T-cell (primary cell): ENCODE data around the gene ARPC4. TPM values are rescaled to one million over a fixed set of nuclear protein-coding genes. Genes with fewer than 3 reads are reported as not detected.

Experiments
- ATAC-seq, 4 experiments: fragments of 200-7000 bp in 3 of 4; fragments of 150-1000 bp in 1 of 4; cut with Tn5 transposase; replicated peaks in 1 of 4; 1 replicate in 3 of 4; 2 replicates in 1 of 4; pipeline ENCODE4 v1.10.0; 2021; ENCODE audit warnings: moderate library complexity in 3 of 4, mild to moderate bottlenecking in 2 of 4, moderate number of reproducible peaks in 1 of 4
- CTCF ChIA-PET, 2 donors: fragments of 300-600 bp; sonication (Branson Sonifier 250); formaldehyde crosslinking; loops; one replicate each; lab custom pipeline; 2022; ENCODE audit warnings: antibody characterized with exemption in 2 of 2; lab: Charles Lee
- POLR2A ChIA-PET, 2 donors: fragments of 300-600 bp; sonication (Branson Sonifier 250); formaldehyde crosslinking; loops; one replicate each; lab custom pipeline; 2022; ENCODE audit warnings: antibody characterized with exemption in 2 of 2; lab: Charles Lee
- DNase-seq, 35 experiments: peaks; one replicate each; pipeline versions ENCODE4 v3.0.0 to v3.0.0-alpha.2; 2013 to 2023
- H3K27ac ChIP-seq: one replicate; pipeline ENCODE4 v1.5.1; 2013; ENCODE audit warnings: low read length
- H3K27me3 ChIP-seq, 2 experiments: replicated peaks in 1 of 2; 1 replicate in 1 of 2; 2 replicates in 1 of 2; pipeline versions ENCODE4 v1.6.1 to v1.7.0; 2013; ENCODE audit warnings: low read length in 1 of 2, mixed read lengths in 1 of 2; ENCODE audit not compliant: control insufficient read depth in 2 of 2, insufficient read depth in 2 of 2; ENCODE audit errors: extremely low read depth in 1 of 2
- H3K36me3 ChIP-seq, 2 donors: 1 replicate in 1 of 2; 2 replicates in 1 of 2; pipeline versions ENCODE4 v1.6.1 to v1.7.0; 2013; ENCODE audit warnings: low read length in 1 of 2; ENCODE audit not compliant: control insufficient read depth in 2 of 2, insufficient read depth in 1 of 2; ENCODE audit errors: extremely low read depth in 1 of 2
- H3K4me1 ChIP-seq, 2 experiments: 1 replicate in 1 of 2; 2 replicates in 1 of 2; pipeline versions ENCODE4 v1.6.1 to v1.7.0; 2013; ENCODE audit warnings: low read length in 2 of 2, mixed read lengths in 1 of 2; ENCODE audit not compliant: insufficient read depth in 2 of 2, control insufficient read depth in 1 of 2; ENCODE audit errors: extremely low read depth in 1 of 2
- H3K4me3 ChIP-seq, 2 donors: 1 replicate in 1 of 2; 2 replicates in 1 of 2; pipeline versions ENCODE4 v1.5.1 to v1.7.0; 2013; ENCODE audit warnings: mild to moderate bottlenecking in 2 of 2, low read length in 1 of 2, moderate library complexity in 1 of 2; ENCODE audit not compliant: control insufficient read depth in 1 of 2; ENCODE audit errors: extremely low read depth in 1 of 2
- H3K9me3 ChIP-seq: 2 replicates; pipeline ENCODE4 v1.7.0; 2013
- H3K27ac Mint-ChIP-seq, 2 donors: one replicate each; pipeline ENCODE4 v1.8.0; 2020 to 2021; ENCODE audit warnings: mild to moderate bottlenecking in 2 of 2, mixed read lengths in 2 of 2
- H3K27me3 Mint-ChIP-seq, 2 donors: one replicate each; pipeline ENCODE4 v1.8.0; 2021 to 2022; ENCODE audit warnings: mixed read lengths in 2 of 2
- H3K36me3 Mint-ChIP-seq: one replicate; pipeline ENCODE4 v1.8.0; 2021; ENCODE audit warnings: mixed read lengths
- H3K4me1 Mint-ChIP-seq, 3 donors: one replicate each; pipeline ENCODE4 v1.8.0; 2020 to 2022; ENCODE audit warnings: mixed read lengths in 3 of 3, mild to moderate bottlenecking in 1 of 3
- H3K4me3 Mint-ChIP-seq, 3 donors: one replicate each; pipeline ENCODE4 v1.8.0; 2020 to 2022; ENCODE audit warnings: mild to moderate bottlenecking in 3 of 3, mixed read lengths in 3 of 3, moderate library complexity in 3 of 3
- H3K9me3 Mint-ChIP-seq, 3 donors: one replicate each; pipeline ENCODE4 v1.8.0; 2020 to 2022; ENCODE audit warnings: mixed read lengths in 3 of 3
- WGBS: methylation state at CpG from one replicate; pipeline ENCODE4 v1.1.5; 2013; ENCODE audit warnings: missing lambda C conversion rate; ENCODE audit not compliant: insufficient coverage; 5-methylcytosine and 5-hydroxymethylcytosine counted together
- total RNA-seq, 35 experiments: library from RNA in 6 of 35; stranded (reverse) in 6 of 35; fragments of 120-200 nt in 1 of 35; gene quantifications; one replicate each; pipeline versions ENCODE4 v1.2.1 to v1.2.4 and lab custom pipeline; 2013 to 2026

ARPC4 gene
- total RNA-seq, 5 donors from 2014 or later (not counting 1 experiment from before 2014, with no cell fraction given), result 144 to 160 (median 147) TPM

- peaks cover 0 to 38% of the 10 kb centered on the region in 2 donors for H3K36me3 ChIP-seq
- WGBS, result 20% methylated on average over 1 of the region's 7 CpGs
- ATAC-seq (peak; percentile 57 to 77 (median 60)), DNase-seq (peak; percentile 24 to 66 (median 51))
- H3K4me3 Mint-ChIP-seq, result peak overlapping the region; percentile 25 to 91 (median 90)
- CTCF ChIA-PET, result interaction anchor here (0.6 to 1.8 kb wide), 5 partner anchors 11 to 125 kb away, joined by 3 to 5 read pairs (median 3); partner anchors contain the start of genes ARPC4 (in 1 of the 2), CRELD1 (in 1 of the 2) and TADA3 (in 1 of the 2)
- H3K27me3 ChIP-seq, result no peaks in the 10 kb centered on the region
- peaks cover 30% of the 10 kb centered on the region for H3K36me3 Mint-ChIP-seq
- H3K9me3 Mint-ChIP-seq, result no peaks in the 10 kb centered on the region
- peaks cover 41 to 55% (median 49%) of the 10 kb centered on the region in 3 donors for H3K4me1 Mint-ChIP-seq
- H3K27ac Mint-ChIP-seq, result peak overlapping the region; percentile 99 to 100
- POLR2A ChIA-PET, result interaction anchor here (0.6 to 2.3 kb wide), 2 partner anchors 16 to 23 kb away, joined by 9 to 10 read pairs; partner anchors contain the start of gene ARPC4 (in 1 of the 2)
- no peaks in the 10 kb centered on the region for H3K27me3 Mint-ChIP-seq
- H3K4me1 ChIP-seq, result peaks cover 3 to 30% of the 10 kb centered on the region in 2 experiments
- H3K4me3 ChIP-seq, result no peak overlapping the region
- no peaks in the 10 kb centered on the region for H3K9me3 ChIP-seq
- H3K27ac ChIP-seq, result peak overlapping the region; percentile 87
Measured at GRCh38 chr3:9808345-9809037, 15.6 kb downstream of the ARPC4 start.

- ChIA-PET POLR2A (interaction anchor here in 1 of 2 donors (2.3 kb wide), 1 partner anchor 16 kb away, joined by 10 read pairs; the partner anchor contains the start of gene ARPC4), CTCF (interaction anchor here in 1 of 2 donors (0.5 to 1.8 kb wide), 3 partner anchors 123 to 511 kb away, joined by 3 to 5 read pairs (median 5); no protein-coding TSS in a partner anchor)
- peak in 3 of 35 experiments; percentile 11 to 27 (median 15) for DNase-seq
Measured at GRCh38 chr3:9809239-9809614, 16.3 kb downstream of the ARPC4 start.

GRCh38 chr3:9809615-9810432, 16.9 kb downstream of the ARPC4 start, which contains the start of gene TTLL3:
Gene TTLL3, plus strand, starts transcription at chr3:9810262. Its CDS starts 400 bp downstream, at chr3:9810662.
- Mint-ChIP-seq H3K27me3 (no peaks in the 10 kb centered on the region), H3K4me3 (peak within 1 kb of the TSS; percentile 82 to 91 (median 90)), H3K9me3 (no peaks in the 10 kb centered on the region), H3K27ac (peak within 1 kb of the TSS; percentile 99 to 100), H3K4me1 (peaks cover 35 to 48% (median 46%) of the 10 kb centered on the region in 3 donors), H3K36me3 (peaks cover 17% of the 10 kb centered on the region)
- ATAC-seq, result peak; percentile 74 to 76 (median 74)
- Histone ChIP-seq H3K36me3 (peaks cover 5 to 24% of the 10 kb centered on the region in 2 donors), H3K4me1 (peaks cover 3 to 30% of the 10 kb centered on the region in 2 experiments), H3K9me3 (no peaks in the 10 kb centered on the region), H3K27ac (peak within 1 kb of the TSS; percentile 87), H3K27me3 (no peaks in the 10 kb centered on the region), H3K4me3 (peak within 1 kb of the TSS; percentile 64 to 71)
- DNase-seq, result peak in 34 of 35 experiments; percentile 14 to 63 (median 35)
- POLR2A ChIA-PET, result interaction anchor here in 1 of 2 donors (2.3 kb wide), 1 partner anchor 17 kb away, joined by 10 read pairs; the partner anchor contains the start of gene ARPC4
- CTCF ChIA-PET, result interaction anchor here in 1 of 2 donors (0.5 to 0.6 kb wide), 3 partner anchors 14 to 511 kb away, joined by 3 to 5 read pairs (median 3); no protein-coding TSS in a partner anchor
- WGBS, result under 1% methylated on average over 74 of the region's 76 CpGs

More at GRCh38 chr3:9809239-9809614, 16.3 kb downstream of the ARPC4 start:
- peak overlapping the region; percentile 99 to 100 for H3K27ac Mint-ChIP-seq
- whole genome bisulfite sequencing, result 62% methylated on average over 3 of the region's 4 CpGs
- H3K9me3 Mint-ChIP-seq, result no peaks in the 10 kb centered on the region
- peak overlapping the region; percentile 49 to 71 for H3K4me3 ChIP-seq
- H3K27me3 Mint-ChIP-seq, result no peaks in the 10 kb centered on the region
- peaks cover 3 to 30% of the 10 kb centered on the region in 2 experiments for H3K4me1 ChIP-seq
- H3K9me3 ChIP-seq, result no peaks in the 10 kb centered on the region
- peak overlapping the region; percentile 87 for H3K27ac ChIP-seq
- peaks cover 5 to 30% of the 10 kb centered on the region in 2 donors for H3K36me3 ChIP-seq
- H3K4me1 Mint-ChIP-seq, result peaks cover 38 to 52% (median 47%) of the 10 kb centered on the region in 3 donors
- H3K27me3 ChIP-seq, result no peaks in the 10 kb centered on the region
- H3K36me3 Mint-ChIP-seq, result peaks cover 23% of the 10 kb centered on the region
- H3K4me3 Mint-ChIP-seq, result peak overlapping the region; percentile 82 to 91 (median 90)
- peak in 3 of 4 experiments; percentile 5 to 11 (median 6) for ATAC-seq

- peak overlapping the region; percentile 64 to 71 for H3K4me3 ChIP-seq
- H3K9me3 ChIP-seq, result no peaks in the 10 kb centered on the region
- Mint-ChIP-seq H3K9me3 (no peaks in the 10 kb centered on the region), H3K36me3 (peaks cover 13% of the 10 kb centered on the region), H3K4me1 (peaks cover 35 to 46% (median 44%) of the 10 kb centered on the region in 3 donors), H3K27ac (peak overlapping the region; percentile 11 to 87), H3K27me3 (no peaks in the 10 kb centered on the region), H3K4me3 (peak overlapping the region; percentile 70 to 82 (median 72))
- ATAC-seq (no peak), DNase-seq (no peak)
- ChIA-PET CTCF (interaction anchor here in 1 of 2 donors (0.6 kb wide), 1 partner anchor 15 kb away, joined by 3 read pairs; no protein-coding TSS in a partner anchor), POLR2A (no interaction called here)
- no peak overlapping the region for H3K27ac ChIP-seq
- WGBS, result 31% methylated on average over 18 of the region's 18 CpGs
- no peaks in the 10 kb centered on the region for H3K27me3 ChIP-seq
- H3K36me3 ChIP-seq, result peaks cover 5 to 19% of the 10 kb centered on the region in 2 donors
- H3K4me1 ChIP-seq, result peaks cover 3 to 30% of the 10 kb centered on the region in 2 experiments
Measured at GRCh38 chr3:9810433-9810770, 17.5 kb downstream of the ARPC4 start.

GRCh38 chr3:9810846-9811245, 18.0 kb downstream of the ARPC4 start:
- POLR2A ChIA-PET, result no interaction called here
- Mint-ChIP-seq H3K27me3 (no peaks in the 10 kb centered on the region), H3K27ac (peak overlapping the region; percentile 11 to 87), H3K9me3 (no peaks in the 10 kb centered on the region), H3K4me3 (peak overlapping the region; percentile 70 to 82 (median 72)), H3K36me3 (peaks cover 10% of the 10 kb centered on the region), H3K4me1 (peaks cover 35 to 46% (median 44%) of the 10 kb centered on the region in 3 donors)
- Histone ChIP-seq H3K9me3 (no peaks in the 10 kb centered on the region), H3K27me3 (no peaks in the 10 kb centered on the region), H3K27ac (no peak overlapping the region), H3K36me3 (peaks cover 5 to 14% of the 10 kb centered on the region in 2 donors), H3K4me1 (peaks cover 3 to 30% of the 10 kb centered on the region in 2 experiments), H3K4me3 (peak overlapping the region in 1 of 2 donors; percentile 7)
- WGBS, result 99% methylated on average over 10 of the region's 10 CpGs
- CTCF ChIA-PET, result interaction anchor here in 1 of 2 donors (0.6 kb wide), 1 partner anchor 354 kb away, joined by 4 read pairs; the partner anchor contains the start of gene IRAK2
- ATAC-seq (no peak), DNase-seq (no peak)
